Stimulated activated naive CD8-positive, alpha-beta T cell treated with anti-CD3 and anti-CD28 coated beads, Interleukin-15, Interleukin-2, amounts not matched to agents 100 ng/mL and 50 ng/mL, for 24 hours (primary cell): ENCODE data around the gene RPL38.
"Not testable (repeated sequence)": the region's sequence is repeated elsewhere in the genome, so short reads cannot be mapped to it uniquely, and the experiment has no call there.

Source experiments
- H3K27ac Mint-ChIP-seq: one replicate; pipeline ENCODE4 v1.8.0; 2021; ENCODE audit warnings: mild to moderate bottlenecking, mixed read lengths
- H3K27me3 Mint-ChIP-seq: one replicate; pipeline ENCODE4 v1.8.0; 2021; ENCODE audit warnings: mixed read lengths
- H3K36me3 Mint-ChIP-seq: one replicate; pipeline ENCODE4 v1.8.0; 2021; ENCODE audit warnings: low read depth, mixed read lengths
- H3K4me1 Mint-ChIP-seq: one replicate; pipeline ENCODE4 v1.8.0; 2021; ENCODE audit warnings: low read depth, mixed read lengths
- H3K4me3 Mint-ChIP-seq: one replicate; pipeline ENCODE4 v1.8.0; 2021; ENCODE audit warnings: mild to moderate bottlenecking, mixed read lengths
- H3K9me3 Mint-ChIP-seq: one replicate; pipeline ENCODE4 v1.8.0; 2021; ENCODE audit warnings: mixed read lengths

Gene RPL38

DNA sequence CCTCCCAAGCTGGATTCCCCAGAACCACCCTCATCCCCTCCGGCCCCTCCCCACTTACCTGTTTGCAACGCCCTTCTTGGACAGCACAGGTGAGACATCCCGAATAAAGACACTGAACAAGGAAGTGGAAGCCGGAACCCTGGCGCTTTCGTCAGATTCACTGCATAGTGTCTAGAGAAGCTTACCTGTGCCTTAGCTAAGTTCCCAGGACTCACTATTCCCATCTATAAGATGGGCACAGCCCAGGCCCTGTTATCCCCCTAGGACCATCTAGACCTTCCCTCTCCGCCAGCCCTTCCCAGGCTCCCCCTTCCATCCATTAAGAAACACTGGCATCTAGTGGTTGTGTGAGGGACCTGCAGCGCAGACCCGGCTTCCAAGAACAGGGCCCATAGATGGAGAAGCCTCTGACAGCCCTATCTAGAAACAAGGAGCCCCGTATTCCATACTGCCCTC is 26.9 kb upstream of the RPL38 start:
- peaks cover 31% of the 10 kb centered on the region for H3K27me3 Mint-ChIP-seq
- H3K4me3 Mint-ChIP-seq: no peak overlapping the region
- H3K9me3 Mint-ChIP-seq: no peaks in the 10 kb centered on the region
- no peaks in the 10 kb centered on the region for H3K36me3 Mint-ChIP-seq
- H3K27ac Mint-ChIP-seq: no peak overlapping the region
- no peaks in the 10 kb centered on the region for H3K4me1 Mint-ChIP-seq

DNA sequence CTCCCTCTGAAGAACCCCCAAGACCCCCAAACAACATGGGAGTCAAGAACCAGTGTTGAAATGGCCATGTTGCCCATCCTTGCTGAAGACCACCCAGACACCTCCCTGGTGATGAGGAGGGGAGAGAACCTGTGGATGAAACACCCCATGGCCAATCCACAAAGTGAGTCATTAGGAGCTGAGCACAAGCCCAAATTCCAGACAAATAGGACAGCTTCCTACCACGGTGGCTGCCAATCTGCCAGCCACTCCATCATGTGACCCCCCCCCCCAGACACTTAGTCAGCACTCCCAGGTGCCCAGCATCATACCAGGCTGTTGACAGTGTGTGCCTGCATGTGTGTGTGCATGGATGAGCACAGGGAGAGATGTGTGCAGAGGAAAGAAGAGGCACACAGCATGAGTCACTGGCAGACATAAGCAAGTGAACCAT is 26.4 kb upstream of the RPL38 start:
- Mint-ChIP-seq H3K4me3 (no peak overlapping the region), H3K27me3 (peaks cover 31% of the 10 kb centered on the region), H3K9me3 (no peaks in the 10 kb centered on the region), H3K36me3 (no peaks in the 10 kb centered on the region), H3K4me1 (no peaks in the 10 kb centered on the region), H3K27ac (no peak overlapping the region)

DNA sequence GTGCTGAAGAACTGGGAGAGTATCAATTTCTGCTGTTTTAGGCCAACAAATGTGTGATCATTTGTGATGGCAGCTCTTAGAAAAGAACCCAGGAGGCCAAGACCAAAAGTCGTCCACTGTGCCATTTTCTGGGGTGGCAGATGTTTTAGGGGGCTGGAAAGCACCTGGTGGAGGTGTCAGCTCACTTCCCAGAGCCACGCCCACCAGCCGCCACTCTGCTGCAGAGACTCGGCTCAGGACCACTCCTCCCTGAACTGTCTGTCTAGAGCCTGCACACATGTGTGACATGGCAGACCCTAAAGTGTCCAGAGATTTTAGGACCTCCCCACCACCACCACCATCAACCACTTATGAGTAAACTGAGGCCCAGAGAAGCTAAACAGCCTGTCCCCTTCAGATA is 23.9 kb upstream of the RPL38 start:
- H3K9me3 Mint-ChIP-seq: no peaks in the 10 kb centered on the region
- H3K27me3 Mint-ChIP-seq: peaks cover 25% of the 10 kb centered on the region
- H3K4me1 Mint-ChIP-seq: no peaks in the 10 kb centered on the region
- H3K36me3 Mint-ChIP-seq: no peaks in the 10 kb centered on the region
- H3K4me3 Mint-ChIP-seq: no peak overlapping the region
- no peak overlapping the region for H3K27ac Mint-ChIP-seq

DNA sequence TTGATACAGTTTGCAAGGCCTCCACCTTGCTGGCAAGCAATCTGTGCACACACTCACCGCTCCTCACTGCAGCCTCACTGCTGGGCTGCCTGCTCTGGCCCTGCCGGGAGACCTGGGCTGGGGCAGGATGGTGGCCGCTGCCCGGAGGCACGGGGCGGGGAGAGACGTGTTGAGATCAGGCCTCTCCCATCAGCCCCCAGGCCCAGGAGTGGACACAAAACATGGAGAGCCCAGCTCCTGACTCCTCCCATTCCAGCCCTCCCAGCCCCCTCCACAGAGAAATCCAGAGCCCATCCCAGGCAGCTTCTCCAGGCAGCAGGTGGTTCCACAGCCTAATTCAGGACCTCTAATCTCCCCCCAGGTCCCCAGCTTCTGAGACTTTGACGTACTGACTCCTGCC is 23.1 kb upstream of the RPL38 start:
- Mint-ChIP-seq H3K4me3 (no peak overlapping the region), H3K4me1 (no peaks in the 10 kb centered on the region), H3K9me3 (no peaks in the 10 kb centered on the region), H3K36me3 (no peaks in the 10 kb centered on the region), H3K27ac (no peak overlapping the region), H3K27me3 (peaks cover 17% of the 10 kb centered on the region)

DNA sequence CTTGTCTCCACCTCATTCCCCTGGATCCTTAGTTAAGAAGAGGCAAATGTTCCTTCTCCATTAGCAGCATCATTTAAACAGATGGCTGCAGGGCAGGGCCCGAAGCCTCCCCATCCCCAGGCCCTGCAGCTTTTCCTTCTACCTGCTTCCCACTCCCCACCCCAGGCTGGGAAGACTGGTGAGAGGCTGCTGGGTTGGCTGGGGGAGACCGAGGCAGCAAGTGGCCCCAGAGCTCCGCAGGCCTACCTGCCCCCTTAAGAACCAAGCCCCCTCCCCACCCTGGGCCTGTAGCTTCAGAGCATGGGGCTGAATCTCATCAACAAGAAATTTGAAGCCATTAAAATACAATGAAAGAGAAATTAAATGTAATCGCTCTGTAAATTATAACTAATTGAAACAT is 22.1 kb upstream of the RPL38 start:
- no peak overlapping the region for H3K4me3 Mint-ChIP-seq
- H3K27ac Mint-ChIP-seq: no peak overlapping the region
- H3K36me3 Mint-ChIP-seq: no peaks in the 10 kb centered on the region
- H3K9me3 Mint-ChIP-seq: no peaks in the 10 kb centered on the region
- no peaks in the 10 kb centered on the region for H3K4me1 Mint-ChIP-seq
- H3K27me3 Mint-ChIP-seq: peaks cover 19% of the 10 kb centered on the region

DNA sequence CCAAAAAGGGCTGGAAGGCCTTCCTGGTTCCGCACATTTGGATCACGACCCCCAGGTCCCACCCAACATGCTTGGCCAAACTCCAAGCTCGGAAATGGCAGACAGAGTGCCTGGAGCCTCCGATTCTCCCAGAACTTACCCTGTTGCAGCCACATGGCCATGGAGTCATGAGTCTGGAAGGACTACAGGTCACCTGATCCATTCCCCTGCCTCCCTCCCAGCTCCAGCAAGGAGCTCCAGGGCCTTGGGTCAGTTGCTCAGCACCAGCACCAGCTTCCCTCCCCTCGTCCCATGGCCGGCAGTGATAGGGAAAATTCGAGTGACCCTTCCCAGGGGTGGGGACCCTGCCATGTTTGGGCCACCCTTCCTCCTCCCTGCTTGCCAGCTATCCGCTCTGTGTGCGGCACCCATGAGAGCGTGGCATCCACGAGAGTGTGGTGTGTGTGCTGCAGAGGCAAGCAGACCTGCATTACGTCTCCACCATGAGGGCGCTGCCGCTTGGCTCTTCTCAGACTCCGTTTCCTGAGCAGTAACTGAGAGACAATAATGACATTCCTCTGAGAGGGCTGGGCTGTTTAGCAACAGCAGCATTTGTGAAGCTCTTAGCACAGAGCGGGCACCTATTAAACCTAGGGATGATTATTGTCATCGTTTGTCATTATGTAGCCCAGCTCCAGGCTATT is 21.3 kb upstream of the RPL38 start:
- no peaks in the 10 kb centered on the region for H3K9me3 Mint-ChIP-seq
- H3K27ac Mint-ChIP-seq: no peak overlapping the region
- no peak overlapping the region for H3K4me3 Mint-ChIP-seq
- no peaks in the 10 kb centered on the region for H3K36me3 Mint-ChIP-seq
- no peaks in the 10 kb centered on the region for H3K4me1 Mint-ChIP-seq
- H3K27me3 Mint-ChIP-seq: peaks cover 18% of the 10 kb centered on the region

DNA sequence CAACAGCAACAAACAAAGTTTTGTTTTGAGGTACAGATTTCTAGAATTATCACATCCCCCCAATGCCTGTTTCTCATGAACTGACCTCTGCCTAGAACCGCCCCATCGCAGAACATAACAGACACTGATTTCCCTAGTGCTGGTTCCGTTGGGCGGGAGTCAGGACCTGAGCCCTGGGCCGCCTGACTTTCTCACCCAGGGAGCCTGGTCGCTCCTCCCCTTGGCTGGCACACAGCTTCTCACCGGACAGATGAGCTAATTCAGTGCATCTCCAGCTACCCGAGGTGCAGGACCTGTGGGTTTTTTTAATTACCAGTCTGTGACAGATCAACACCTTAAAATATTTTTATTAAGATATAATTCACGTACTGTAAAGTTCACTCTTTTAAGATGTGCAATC is 20.1 kb upstream of the RPL38 start:
- Mint-ChIP-seq H3K4me3 (no peak overlapping the region), H3K36me3 (no peaks in the 10 kb centered on the region), H3K9me3 (no peaks in the 10 kb centered on the region), H3K27ac (no peak overlapping the region), H3K27me3 (peaks cover 18% of the 10 kb centered on the region), H3K4me1 (no peaks in the 10 kb centered on the region)

DNA sequence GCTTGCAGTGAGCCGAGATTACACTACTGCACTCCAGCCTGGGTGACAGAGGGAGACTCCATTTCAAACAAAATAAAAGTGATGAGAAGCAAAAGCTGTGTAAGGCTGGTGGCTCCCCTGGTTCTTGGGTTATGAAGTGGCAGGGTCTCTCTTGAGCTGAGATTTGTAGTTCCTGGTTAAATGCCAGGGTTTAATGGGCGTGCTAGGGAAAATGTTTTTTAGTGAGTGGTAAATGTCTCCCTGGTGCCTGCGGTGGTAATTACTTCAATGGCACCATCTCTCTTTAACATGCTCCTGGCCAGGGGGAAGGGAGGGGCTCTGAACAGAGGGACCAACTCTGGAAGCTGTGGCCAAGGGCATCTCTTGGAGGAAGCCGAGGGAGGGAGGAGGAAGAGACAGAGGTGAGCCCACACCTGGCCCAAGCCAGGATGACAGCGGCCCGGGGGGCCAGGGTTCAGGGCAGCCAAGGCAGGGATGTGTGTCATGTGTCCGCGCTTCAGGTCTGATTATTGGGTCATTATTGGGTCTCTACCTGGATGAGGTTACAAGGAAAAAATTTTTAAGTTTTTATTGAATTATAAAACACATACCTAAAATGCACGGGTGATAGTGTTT is 17.8 kb upstream of the RPL38 start:
- Mint-ChIP-seq H3K36me3 (no peaks in the 10 kb centered on the region), H3K4me1 (no peaks in the 10 kb centered on the region), H3K9me3 (peaks cover 3% of the 10 kb centered on the region), H3K27me3 (peaks cover 7% of the 10 kb centered on the region), H3K4me3 (no peak overlapping the region), H3K27ac (no peak overlapping the region)

DNA sequence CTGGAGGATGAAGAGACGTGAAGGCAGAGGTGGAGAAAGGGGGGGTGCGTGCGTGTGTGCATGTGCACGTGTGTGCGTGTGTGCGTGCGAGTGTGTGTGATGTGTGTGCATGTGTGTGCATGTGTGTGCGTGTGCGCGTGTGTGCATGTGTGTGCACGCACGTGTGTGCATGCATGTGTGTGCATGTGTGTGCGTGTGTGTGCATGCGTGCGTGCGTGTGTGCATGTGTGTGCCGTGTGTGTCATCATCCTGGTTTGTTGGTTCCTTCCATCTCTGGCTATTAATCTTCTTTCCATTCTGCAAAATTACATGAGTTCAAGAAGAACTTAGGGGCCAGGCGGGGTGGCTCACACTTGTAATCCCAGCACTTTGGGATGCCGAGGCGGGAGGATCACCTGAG is 17.0 kb upstream of the RPL38 start:
- Mint-ChIP-seq H3K4me3 (no peak overlapping the region), H3K27me3 (peaks cover 7% of the 10 kb centered on the region), H3K4me1 (no peaks in the 10 kb centered on the region), H3K36me3 (no peaks in the 10 kb centered on the region), H3K9me3 (peaks cover 3% of the 10 kb centered on the region), H3K27ac (no peak overlapping the region)

DNA sequence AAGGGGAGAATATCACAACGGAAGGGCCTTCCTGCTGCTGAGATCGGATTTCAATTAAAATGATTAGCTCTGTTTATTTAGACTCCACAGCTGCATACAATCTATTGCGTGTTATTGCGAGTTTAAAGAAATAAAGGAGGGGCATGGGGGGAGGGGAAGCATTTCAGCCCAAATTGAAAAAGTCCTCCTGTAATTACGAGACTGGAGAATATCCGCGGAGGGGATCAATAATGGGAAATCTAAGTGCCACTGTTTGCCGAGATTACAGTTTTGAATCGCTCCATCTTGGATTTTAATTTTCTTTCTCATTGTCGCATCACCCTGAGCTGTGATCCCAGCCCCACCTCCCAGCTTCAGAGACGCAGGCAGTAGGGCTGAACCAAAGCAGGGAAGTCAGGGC is 15.7 kb upstream of the RPL38 start:
- H3K27ac Mint-ChIP-seq: no peak overlapping the region
- no peaks in the 10 kb centered on the region for H3K4me1 Mint-ChIP-seq
- peaks cover 3% of the 10 kb centered on the region for H3K9me3 Mint-ChIP-seq

DNA sequence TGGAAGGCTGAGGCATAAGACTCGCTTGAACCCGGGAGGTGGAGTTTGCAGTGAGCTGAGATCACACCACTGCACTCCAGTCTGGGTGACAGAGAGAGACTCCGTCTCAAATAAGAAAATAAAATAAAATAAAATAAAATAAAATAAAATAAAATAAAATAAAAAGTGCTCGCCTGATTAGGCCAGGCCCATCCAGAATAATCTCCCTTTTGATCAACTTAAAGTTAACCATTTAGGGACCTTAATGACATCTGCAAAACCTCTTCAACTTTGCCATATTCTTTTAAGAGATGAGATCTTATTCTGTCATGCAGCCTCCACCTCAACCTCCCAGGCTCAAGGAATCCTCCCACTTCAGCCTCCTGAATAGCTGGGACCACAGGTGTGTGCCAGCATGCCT is 14.8 kb upstream of the RPL38 start:
- not testable (repeated sequence) for H3K27ac Mint-ChIP-seq, H3K4me3 Mint-ChIP-seq, H3K27me3 Mint-ChIP-seq, H3K4me1 Mint-ChIP-seq, H3K9me3 Mint-ChIP-seq, H3K36me3 Mint-ChIP-seq

More for the DNA sequence above, 15.7 kb upstream of the RPL38 start:
- Mint-ChIP-seq H3K36me3 (no peaks in the 10 kb centered on the region), H3K27me3 (peaks cover 7% of the 10 kb centered on the region), H3K4me3 (no peak overlapping the region)

DNA sequence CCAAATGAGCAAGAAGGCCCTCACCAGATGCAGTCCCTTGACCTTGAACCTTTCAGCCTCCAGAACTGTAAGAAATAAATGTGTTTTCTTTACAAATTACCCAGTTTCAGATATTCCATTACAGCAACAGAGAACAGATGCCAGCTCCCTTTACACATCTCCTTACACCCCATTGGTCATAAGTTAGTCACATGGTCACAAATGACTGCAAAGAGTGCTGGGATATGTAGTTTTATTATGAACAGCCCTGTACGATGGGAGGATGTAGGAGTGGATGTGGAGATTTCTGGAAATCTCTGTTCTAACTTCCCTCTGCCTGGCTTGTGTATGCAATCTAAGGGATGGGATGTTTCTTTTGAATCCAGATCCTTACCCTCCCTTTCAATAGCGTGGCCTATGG is 13.3 kb upstream of the RPL38 start:
- H3K4me3 Mint-ChIP-seq: no peak overlapping the region
- peaks cover 11% of the 10 kb centered on the region for H3K27me3 Mint-ChIP-seq
- no peaks in the 10 kb centered on the region for H3K4me1 Mint-ChIP-seq
- H3K27ac Mint-ChIP-seq: no peak overlapping the region
- H3K36me3 Mint-ChIP-seq: no peaks in the 10 kb centered on the region
- H3K9me3 Mint-ChIP-seq: peaks cover 3% of the 10 kb centered on the region

DNA sequence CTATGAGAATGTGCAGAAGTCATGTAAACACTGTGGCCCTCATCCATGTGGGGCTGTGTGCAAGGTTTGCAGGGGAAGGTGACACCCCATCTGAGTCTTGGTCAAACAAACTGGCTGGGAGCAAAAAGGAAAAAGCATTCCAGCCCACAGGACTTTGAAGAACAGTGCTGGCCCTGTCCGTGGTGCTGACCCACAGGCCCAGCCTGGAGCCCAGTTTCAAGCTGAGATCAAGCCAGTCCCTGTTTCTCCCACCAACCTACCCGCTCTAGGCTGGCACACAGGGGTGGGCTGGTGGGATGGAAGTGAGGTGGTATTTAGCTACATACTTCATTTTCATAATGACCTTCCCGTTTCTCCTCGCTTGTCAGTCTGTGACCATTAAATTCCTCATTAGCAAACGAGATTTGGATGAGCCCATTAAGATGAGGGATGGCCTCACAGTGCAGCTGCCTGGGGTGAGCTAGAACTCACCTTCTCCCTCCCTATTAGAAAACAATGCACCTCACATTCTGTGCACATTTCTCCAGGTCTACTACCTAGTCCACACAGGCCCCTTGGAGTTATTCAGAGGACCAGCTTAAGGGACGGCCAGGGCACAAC is 12.6 kb upstream of the RPL38 start:
- H3K9me3 Mint-ChIP-seq: peaks cover 3% of the 10 kb centered on the region
- no peak overlapping the region for H3K4me3 Mint-ChIP-seq
- H3K4me1 Mint-ChIP-seq: no peaks in the 10 kb centered on the region
- no peak overlapping the region for H3K27ac Mint-ChIP-seq
- H3K36me3 Mint-ChIP-seq: no peaks in the 10 kb centered on the region
- H3K27me3 Mint-ChIP-seq: peaks cover 16% of the 10 kb centered on the region

DNA sequence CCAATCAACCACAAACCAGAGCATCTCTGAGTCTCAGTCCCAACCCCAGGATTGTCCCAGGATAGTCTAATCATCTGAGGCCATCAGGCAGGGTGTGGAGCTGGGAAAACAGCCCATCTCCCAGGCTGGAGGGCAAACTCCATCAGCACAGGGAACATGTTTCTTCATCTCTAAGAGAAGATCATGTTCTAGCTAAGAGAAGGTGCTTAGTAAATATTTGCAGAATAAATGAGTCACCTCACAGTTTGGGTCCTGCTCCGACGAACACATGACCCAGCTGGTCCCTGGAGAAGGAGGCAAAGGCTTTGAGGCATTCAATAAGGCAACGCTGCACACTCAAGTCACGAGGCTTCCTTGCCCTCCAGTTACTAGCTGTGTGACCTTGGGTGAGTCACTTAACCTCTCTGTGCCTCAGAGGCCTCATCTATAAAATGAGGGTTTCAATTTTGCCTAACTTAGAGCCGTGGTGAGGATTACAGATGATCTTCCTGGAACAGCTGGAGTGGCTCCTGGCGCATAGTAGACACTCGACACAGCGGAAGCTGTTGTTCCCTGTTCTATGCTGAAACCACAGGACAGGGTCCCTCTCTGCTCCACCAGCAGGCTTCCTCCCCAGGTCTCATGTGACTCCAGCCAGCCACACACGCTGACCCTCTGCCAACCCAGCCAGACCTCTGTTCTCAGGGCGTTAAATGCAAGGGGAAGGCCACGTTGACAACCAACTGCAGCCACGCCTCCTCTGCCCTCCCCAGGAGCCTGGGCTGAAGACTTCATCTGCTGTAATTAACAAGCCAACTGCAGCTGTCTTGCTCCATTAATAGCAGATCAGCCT is 10.3 kb upstream of the RPL38 start:
- Mint-ChIP-seq H3K4me3 (no peak overlapping the region), H3K9me3 (peaks cover 3% of the 10 kb centered on the region), H3K4me1 (no peaks in the 10 kb centered on the region), H3K36me3 (no peaks in the 10 kb centered on the region), H3K27me3 (peaks cover 12% of the 10 kb centered on the region), H3K27ac (no peak overlapping the region)

DNA sequence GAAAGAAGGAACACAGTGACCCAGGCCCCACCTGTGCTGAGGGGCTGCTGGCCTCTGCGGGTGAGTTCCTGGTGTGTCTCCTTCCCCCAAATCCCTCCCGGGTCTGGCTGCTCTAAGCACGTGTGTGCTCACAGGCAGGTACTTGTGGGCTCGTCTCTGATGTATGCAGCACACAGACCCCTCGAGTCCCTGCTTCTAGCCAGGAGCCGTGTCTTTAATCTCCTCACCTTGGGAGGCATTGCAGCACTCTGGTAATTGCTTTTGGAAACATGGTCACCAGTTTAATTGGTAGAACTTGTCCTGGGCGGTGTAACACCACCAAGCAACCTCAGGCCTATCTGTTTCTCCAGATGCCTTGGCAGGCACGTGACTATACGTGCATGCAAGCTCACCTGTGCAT is 8.8 kb upstream of the RPL38 start:
- Mint-ChIP-seq H3K27ac (no peak overlapping the region), H3K4me1 (peaks cover 3% of the 10 kb centered on the region), H3K4me3 (no peak overlapping the region), H3K27me3 (peaks cover 14% of the 10 kb centered on the region), H3K9me3 (peaks cover 3% of the 10 kb centered on the region), H3K36me3 (no peaks in the 10 kb centered on the region)
